HuH-7.5 (cell line): Measurements from ENCODE around the gene RABGAP1.

Source experiments
- DNase-seq: peaks from one replicate; pipeline ENCODE4 v3.0.0; 2011; ENCODE audit warnings: low spot score

RABGAP1 gene

GRCh38 chr9:122944960-122945888 is 4.4 kb downstream of the RABGAP1 start:
- DNase-seq: no peak

DNA sequence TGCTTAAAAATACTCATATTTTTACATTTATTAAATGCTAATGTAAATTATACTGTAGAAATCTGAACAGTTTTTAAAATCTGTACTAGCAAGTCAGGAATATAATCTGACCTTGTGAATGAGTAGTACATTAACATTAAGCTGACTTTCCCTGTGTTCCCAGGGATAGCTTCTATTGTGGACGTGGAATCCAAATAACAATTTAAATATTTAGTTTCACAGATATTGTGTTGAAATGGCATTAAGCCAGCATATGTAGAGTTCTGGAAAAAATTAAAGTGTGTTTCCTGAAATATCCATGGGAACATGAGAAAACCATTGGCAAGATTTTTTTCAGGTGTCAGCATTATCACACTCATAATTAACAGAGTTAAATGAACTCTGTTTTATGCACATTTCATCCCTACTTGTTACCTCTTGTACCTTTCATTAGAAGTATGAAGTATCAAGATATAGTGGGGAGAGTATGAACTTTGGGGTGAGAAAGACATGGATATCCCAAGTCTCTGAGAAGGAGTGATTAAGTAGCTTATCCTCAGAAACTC is 5.7 kb downstream of the RABGAP1 start:
- no peak for DNase-seq

DNA sequence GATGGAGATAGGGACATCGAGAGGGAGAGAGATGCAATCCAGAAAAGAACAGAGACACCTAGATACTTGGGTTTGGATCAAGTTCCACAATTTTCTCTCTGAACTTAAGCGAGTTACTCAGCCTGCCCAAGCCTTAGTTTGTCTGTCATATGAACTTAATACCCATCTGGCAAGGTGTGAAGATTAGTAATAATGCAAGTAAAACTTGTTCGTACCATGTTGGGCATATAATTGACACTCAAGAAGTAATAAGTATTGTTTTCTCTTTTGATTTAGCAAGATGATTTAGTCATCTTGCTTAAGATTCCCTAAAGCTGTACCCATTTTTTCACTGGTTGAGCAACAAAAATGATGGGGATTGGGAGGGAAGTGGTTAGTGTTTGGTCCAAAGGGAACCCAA is 7.5 kb downstream of the RABGAP1 start:
- DNase-seq: no peak

DNA sequence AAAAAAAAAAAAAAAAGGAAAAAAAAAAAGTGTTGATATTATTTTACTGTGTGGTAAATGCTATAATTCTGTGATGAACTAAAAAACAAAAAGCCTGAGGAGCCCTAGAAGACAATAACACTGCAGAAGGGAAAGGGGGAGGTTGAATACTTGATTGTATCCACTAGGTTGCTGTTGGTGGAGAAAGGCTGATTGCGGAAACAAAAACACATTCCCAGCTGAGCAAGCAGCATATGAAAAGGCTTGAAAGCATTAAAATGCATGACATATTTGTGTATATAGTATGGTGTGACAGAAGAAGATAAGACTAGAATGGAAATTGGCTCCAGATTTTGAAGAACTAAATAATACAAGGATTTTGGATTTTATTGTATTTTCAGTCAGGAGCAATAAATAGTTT is 8.9 kb downstream of the RABGAP1 start:
- no peak for DNase-seq

GRCh38 chr9:122950263-122950662 is 9.4 kb downstream of the RABGAP1 start:
- no peak for DNase-seq

- no peak for DNase-seq
Observed at GRCh38 chr9:122951056-122951455, 10.2 kb downstream of the RABGAP1 start.

- no peak for DNase-seq
Observed at GRCh38 chr9:122954253-122954691, 13.5 kb downstream of the RABGAP1 start.

DNA sequence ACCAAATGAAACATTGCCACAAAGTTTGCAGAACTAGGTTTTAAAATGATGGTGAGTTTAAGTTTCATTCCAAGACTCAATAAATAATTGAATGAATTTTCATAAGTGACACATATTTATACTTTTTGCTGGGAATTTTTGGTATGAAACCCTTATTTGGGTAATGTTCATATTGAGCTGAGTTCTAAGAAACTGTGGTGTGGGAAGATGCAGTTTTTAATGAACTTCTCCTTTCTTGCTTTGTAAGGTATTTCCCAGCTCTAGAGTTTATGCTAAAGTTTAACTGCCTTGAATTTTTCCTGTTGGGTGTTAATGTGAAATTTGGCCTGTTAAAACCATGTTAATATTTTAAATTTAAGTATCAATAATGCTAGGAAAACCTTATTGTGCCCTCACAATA is 15.1 kb downstream of the RABGAP1 start:
- no peak for DNase-seq

- DNase-seq: no peak
Observed at GRCh38 chr9:122961139-122961538, 20.3 kb downstream of the RABGAP1 start.

DNA sequence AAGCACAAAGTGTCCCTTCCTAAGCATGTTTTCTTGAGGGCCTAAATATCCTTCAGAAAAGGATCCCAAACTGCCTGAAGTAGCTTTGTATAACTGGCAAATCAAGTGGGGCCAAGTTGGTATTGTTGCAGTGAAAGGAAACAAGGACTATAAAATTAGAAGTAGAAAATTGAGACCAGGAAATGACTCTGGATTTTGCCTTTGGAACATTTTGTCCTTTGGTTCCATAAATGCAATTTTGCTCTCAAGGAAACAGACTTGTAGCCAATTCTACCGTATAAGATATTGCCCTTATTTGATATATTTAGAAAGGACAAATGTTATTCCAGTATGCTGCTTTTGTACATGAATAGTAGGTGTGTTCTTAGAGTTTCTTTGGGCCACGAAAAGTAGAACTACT is 34.4 kb downstream of the RABGAP1 start:
- DNase-seq: no peak

- DNase-seq: no peak
Observed at GRCh38 chr9:122978601-122979000, 37.8 kb downstream of the RABGAP1 start.

- no peak for DNase-seq
Observed at GRCh38 chr9:122986010-122986409, 45.2 kb downstream of the RABGAP1 start.

DNA sequence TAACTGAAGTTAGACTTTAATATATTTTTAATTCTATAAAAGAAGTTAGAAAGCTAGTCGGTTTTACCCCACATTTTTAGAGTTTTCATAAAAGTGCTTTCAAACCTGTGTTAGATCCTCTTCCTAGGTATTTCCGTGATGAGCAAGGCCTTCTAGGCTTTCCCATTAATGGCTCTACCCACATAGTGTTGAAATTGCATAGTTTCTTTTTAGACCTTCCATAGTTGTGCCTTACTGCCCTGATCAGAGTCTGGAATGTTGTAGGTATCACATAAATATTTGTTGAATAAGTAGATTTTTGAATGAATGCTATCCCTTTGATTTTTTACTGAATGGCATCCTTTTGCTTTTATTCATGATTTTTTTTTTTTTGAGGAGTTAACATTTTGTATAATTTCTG is 47.3 kb downstream of the RABGAP1 start:
- no peak for DNase-seq

DNA sequence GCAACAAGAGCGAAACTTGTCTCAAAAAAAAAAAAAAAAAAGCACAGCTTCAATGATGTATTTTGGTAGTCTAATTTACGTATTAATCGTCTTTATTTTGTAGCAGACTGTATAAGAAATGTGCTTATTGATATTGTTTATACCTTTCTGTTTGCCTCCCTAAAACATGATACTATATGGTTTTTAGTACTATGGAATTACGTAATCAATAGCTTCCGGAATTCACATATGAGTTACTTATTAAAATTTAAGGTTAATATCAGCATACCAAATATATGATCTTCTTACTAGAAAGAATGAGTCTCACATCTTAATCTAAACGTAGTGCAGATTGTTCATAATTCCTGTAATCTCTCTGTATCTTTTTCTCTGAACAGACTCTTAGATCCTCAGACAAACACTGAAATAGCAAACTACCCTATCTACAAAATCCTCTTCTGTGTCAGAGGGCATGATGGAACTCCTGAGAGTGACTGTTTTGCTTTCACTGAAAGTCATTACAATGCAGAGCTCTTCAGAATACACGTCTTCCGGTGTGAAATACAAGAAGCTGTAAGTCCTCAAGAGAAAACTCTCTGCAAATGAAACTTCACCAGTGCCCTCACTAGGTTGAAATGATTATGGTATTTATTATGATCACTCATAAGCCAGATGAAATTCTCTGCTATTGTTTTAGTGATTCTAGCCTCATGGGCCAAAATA is 48.3 kb downstream of the RABGAP1 start:
- DNase-seq: no peak

DNA sequence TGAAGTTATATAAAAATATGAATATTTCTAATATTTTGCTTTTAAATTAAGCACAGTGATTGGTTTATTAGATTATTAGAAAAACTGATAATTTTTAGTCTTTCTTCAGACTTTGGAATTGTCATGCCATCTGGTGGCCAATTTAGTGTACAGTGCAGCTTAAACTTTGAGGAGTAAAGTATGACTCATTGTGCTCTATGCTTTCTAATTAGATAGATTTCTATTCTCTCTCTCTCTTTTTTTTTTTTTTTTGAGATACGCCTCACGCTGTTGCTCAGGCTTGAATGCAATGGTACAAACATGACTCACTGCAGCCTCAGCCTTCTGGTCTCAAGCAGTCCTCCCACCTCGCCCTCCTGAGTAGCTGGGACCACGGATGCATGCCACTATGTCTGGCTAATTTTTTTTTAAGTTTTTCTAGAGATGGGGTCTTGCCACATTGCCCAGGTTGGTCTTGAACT is 50.6 kb downstream of the RABGAP1 start:
- peak; percentile 27 for DNase-seq

GRCh38 chr9:122996586-122996985 is 55.8 kb downstream of the RABGAP1 start:
- no peak for DNase-seq

DNA sequence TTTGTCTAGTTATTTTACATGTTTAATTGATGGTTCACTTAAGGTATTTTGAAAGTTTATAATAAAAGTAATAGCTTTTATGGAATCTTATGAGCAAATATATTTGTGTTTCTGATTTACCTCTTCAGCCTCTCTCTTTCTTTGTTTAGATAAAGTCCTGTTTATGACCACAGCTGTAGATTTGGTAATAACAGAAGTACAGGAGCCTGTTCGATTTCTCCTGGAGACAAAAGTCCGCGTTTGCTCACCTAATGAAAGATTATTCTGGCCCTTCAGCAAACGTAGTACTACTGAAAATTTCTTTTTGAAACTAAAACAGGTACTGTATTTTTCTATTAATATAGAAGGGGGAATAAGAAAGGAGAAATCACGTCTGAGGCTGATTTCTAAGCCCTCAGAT is 57.6 kb downstream of the RABGAP1 start:
- no peak for DNase-seq

DNA sequence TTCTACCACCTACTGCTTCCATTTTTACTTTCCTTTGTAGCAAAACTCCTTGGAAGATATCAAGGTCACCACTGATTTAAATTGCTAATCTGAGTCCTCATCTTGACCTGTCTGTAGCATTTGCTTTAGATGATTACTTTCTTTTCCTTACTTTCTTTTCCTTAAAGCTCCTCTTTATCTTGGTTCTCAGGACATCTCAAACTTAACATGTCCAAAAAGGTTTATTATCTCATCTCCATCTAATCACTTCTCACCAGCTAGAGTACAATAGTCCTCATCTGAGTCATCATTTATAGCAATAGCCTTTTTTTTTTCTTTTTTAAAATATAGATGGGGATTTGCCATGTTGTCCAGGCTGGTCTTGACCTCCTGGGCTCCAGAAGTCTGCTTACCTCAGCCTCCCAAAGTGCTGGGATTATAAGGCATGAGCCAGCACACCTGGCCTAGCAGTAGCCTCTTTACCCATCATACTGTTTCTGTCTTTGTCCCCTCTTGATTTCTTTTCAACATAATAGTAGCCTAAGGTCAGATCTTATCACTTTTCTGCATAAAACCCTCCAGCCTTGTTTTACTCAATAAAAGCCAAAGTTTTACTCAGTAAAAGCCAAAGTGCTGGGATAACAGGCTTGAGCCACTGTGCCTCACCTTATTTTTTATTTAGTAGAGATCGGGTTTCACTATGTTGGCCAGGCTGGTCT is 59.7 kb downstream of the RABGAP1 start:
- no peak for DNase-seq

- no peak for DNase-seq
Observed at GRCh38 chr9:123002754-123003153, 61.9 kb downstream of the RABGAP1 start.

- no peak for DNase-seq
Observed at GRCh38 chr9:123003466-123003865, 62.6 kb downstream of the RABGAP1 start.

GRCh38 chr9:123005964-123006363 is 65.1 kb downstream of the RABGAP1 start:
- no peak for DNase-seq

- no peak for DNase-seq
Observed at GRCh38 chr9:123007269-123007668, 66.4 kb downstream of the RABGAP1 start.
